Endothelial cell (in vitro differentiated cells): ENCODE data around the gene GRB10. TPM values are rescaled to one million over a fixed set of nuclear protein-coding genes. Genes with fewer than 3 reads are reported as not detected.

Experiments
- DNase-seq: peaks from one replicate; pipeline ENCODE4 v3.0.0; 2021; ENCODE audit warnings: low spot score
- H3K27ac Mint-ChIP-seq: one replicate; pipeline ENCODE4 v1.8.0; 2021; ENCODE audit warnings: mixed read lengths, inconsistent platforms; ENCODE audit not compliant: unreplicated experiment
- H3K27me3 Mint-ChIP-seq: one replicate; pipeline ENCODE4 v1.8.0; 2021; ENCODE audit warnings: mild to moderate bottlenecking, moderate library complexity, mixed read lengths, inconsistent platforms; ENCODE audit not compliant: unreplicated experiment
- H3K36me3 Mint-ChIP-seq: one replicate; pipeline ENCODE4 v1.8.0; 2021; ENCODE audit warnings: mild to moderate bottlenecking, low read depth, mixed read lengths, inconsistent platforms; ENCODE audit not compliant: unreplicated experiment
- H3K4me1 Mint-ChIP-seq: one replicate; pipeline ENCODE4 v1.8.0; 2021; ENCODE audit warnings: mild to moderate bottlenecking, mixed read lengths, inconsistent platforms; ENCODE audit not compliant: unreplicated experiment
- H3K4me3 Mint-ChIP-seq: one replicate; pipeline ENCODE4 v1.8.0; 2021; ENCODE audit warnings: mild to moderate bottlenecking, mixed read lengths, inconsistent platforms; ENCODE audit not compliant: unreplicated experiment
- H3K9me3 Mint-ChIP-seq: one replicate; pipeline ENCODE4 v1.8.0; 2021; ENCODE audit warnings: mixed read lengths, inconsistent platforms; ENCODE audit not compliant: unreplicated experiment
- total RNA-seq: library from RNA; stranded (reverse); fragmentation: NEBNext Ultra II Directional; extraction: Animal tissue kit (Norgen Biotek cat#: 25700); gene quantifications from one replicate; pipeline ENCODE4 v1.2.1, GENCODE V29; 2021; ENCODE audit not compliant: unreplicated experiment
- TF ChIP-seq, protein P1 (sequence below): fragments of 200-600 bp; sonication (generic); IDR thresholded peaks from one replicate; pipeline ENCODE4 v1.5.0; 2021; ENCODE audit warnings: antibody characterized with exemption; ENCODE audit not compliant: unreplicated experiment

Gene GRB10
- total RNA-seq, 1 donor from 2014 or later, result 164 TPM

DNA sequence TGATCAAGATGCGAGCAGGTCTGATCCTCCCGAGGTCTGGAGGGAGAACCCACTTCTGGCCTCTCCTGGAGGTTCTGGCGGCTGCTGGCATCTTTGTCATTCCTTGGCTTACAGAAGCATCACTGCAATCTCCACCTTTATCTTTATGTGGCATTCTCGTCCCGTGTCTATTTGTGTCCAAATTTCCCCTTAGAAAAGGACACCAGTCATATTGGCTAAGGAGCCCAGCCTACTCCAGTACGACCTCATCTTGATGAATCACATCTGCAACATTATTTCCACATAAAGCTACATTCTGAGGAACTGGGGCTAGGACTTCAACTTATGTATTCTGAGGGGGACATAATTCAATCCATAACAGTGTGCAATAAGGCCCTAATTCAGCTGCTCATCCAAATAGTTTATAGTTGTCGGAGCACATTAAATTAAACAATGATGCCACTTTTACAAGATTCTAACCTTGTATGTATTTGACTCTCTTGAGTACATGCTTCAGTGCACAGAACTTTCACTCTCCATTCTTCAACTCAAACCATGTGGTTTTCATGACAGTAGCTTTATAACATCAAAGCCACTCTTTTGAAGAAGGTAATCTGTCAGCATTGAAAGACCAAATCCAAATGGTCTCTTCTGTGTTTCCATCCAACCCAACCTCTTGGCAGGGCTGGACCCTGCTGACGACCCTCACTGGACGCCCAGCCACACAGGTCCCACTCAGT is 131.3 kb downstream of the GRB10 start:
- Mint-ChIP-seq H3K4me3 (no peak overlapping the region), H3K4me1 (peaks cover 41% of the 10 kb centered on the region), H3K9me3 (no peaks in the 10 kb centered on the region), H3K36me3 (peaks cover 41% of the 10 kb centered on the region), H3K27me3 (peaks cover 7% of the 10 kb centered on the region), H3K27ac (no peak overlapping the region)
- TF ChIP-seq, protein P1, sequence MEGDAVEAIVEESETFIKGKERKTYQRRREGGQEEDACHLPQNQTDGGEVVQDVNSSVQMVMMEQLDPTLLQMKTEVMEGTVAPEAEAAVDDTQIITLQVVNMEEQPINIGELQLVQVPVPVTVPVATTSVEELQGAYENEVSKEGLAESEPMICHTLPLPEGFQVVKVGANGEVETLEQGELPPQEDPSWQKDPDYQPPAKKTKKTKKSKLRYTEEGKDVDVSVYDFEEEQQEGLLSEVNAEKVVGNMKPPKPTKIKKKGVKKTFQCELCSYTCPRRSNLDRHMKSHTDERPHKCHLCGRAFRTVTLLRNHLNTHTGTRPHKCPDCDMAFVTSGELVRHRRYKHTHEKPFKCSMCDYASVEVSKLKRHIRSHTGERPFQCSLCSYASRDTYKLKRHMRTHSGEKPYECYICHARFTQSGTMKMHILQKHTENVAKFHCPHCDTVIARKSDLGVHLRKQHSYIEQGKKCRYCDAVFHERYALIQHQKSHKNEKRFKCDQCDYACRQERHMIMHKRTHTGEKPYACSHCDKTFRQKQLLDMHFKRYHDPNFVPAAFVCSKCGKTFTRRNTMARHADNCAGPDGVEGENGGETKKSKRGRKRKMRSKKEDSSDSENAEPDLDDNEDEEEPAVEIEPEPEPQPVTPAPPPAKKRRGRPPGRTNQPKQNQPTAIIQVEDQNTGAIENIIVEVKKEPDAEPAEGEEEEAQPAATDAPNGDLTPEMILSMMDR, result no peak
- no peak for DNase-seq

- peaks cover 31% of the 10 kb centered on the region for H3K4me1 Mint-ChIP-seq
- peaks cover 34% of the 10 kb centered on the region for H3K36me3 Mint-ChIP-seq
- no peaks in the 10 kb centered on the region for H3K9me3 Mint-ChIP-seq
- no peak overlapping the region for H3K4me3 Mint-ChIP-seq
- TF ChIP-seq, protein P1, result no peak
- H3K27me3 Mint-ChIP-seq, result peaks cover 1% of the 10 kb centered on the region
- no peak for DNase-seq
- H3K27ac Mint-ChIP-seq, result peak overlapping the region; percentile 64
These were observed 132.5 kb downstream of the GRB10 start for GRCh38 chr7:50650057-50650664.

GRCh38 chr7:50649259-50649885 is 133.3 kb downstream of the GRB10 start:
- Mint-ChIP-seq H3K36me3 (peaks cover 34% of the 10 kb centered on the region), H3K27me3 (peaks cover 1% of the 10 kb centered on the region), H3K4me1 (peaks cover 27% of the 10 kb centered on the region), H3K9me3 (no peaks in the 10 kb centered on the region), H3K4me3 (peak overlapping the region; percentile 57), H3K27ac (peak overlapping the region; percentile 64)
- TF ChIP-seq, protein P1, result no peak
- no peak for DNase-seq

DNA sequence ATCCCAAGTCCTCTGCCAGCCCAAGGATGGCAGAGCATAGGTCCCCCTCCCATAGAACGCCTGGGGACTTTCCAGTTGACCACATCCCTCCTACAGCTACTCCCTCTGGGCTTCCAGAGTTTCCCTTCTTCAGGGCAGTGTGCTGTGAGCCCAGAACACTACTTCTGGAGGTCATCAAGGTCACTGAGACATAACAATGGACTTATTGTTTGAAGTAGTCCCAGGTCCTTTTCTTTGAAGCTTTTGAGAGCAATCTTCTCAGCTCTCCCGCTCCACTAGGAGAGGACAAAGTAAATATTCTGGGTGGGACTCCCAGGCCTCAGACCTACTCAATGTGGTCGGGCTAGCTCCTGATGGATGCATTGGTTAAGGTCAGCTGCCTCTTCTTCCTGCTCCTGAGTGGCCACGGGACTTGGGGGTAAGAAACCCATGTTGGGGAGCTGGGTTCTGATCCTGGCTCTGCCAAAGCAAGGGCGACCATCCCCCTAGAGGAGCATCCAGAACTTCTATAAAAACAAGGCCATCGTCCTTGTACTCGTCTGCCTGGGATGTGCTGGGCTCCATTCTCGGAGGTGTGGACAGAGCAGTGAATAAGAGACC is 134.0 kb downstream of the GRB10 start:
- H3K4me3 Mint-ChIP-seq, result peak overlapping the region; percentile 57

More for the DNA sequence above, 134.0 kb downstream of the GRB10 start:
- no peaks in the 10 kb centered on the region for H3K9me3 Mint-ChIP-seq
- H3K27me3 Mint-ChIP-seq, result peaks cover 1% of the 10 kb centered on the region
- H3K4me1 Mint-ChIP-seq, result peaks cover 27% of the 10 kb centered on the region
- H3K27ac Mint-ChIP-seq, result no peak overlapping the region
- TF ChIP-seq, protein P1, result no peak
- no peak for DNase-seq
- H3K36me3 Mint-ChIP-seq, result peaks cover 34% of the 10 kb centered on the region
